ENCODE measurements around the gene ABTB1. TPM values are rescaled to one million over a fixed set of nuclear protein-coding genes. Genes with fewer than 3 reads are reported as not detected.

The ABTB1 gene
- total RNA-seq, 4 donors from 2014 or later = 19.5 to 114 (median 28.7) TPM

GRCh38 chr3:127676921-127677351 lies 4.2 kb downstream of the ABTB1 start:
- TF ChIP-seq CTCF (IDR thresholded peaks at IDR 0.05) = no peak
- peak; percentile 21 for DNase-seq (ENCODE audit: low spot score)
- ATAC-seq (ENCODE audit: low FRiP score) = no peak

- peak; percentile 16 for DNase-seq (ENCODE audit: low spot score)
- no peak for ATAC-seq (ENCODE audit: low FRiP score)
- no peak for TF ChIP-seq CTCF (IDR thresholded peaks at IDR 0.05)
Measured at GRCh38 chr3:127677541-127678314, 5.0 kb downstream of the ABTB1 start.

GRCh38 chr3:127678315-127678599 lies 5.5 kb downstream of the ABTB1 start:
- DNase-seq (ENCODE audit: low spot score) (peak; percentile 2), ATAC-seq (ENCODE audit: low FRiP score) (no peak)
- TF ChIP-seq CTCF (IDR thresholded peaks at IDR 0.05) = no peak

GRCh38 chr3:127678611-127679533 lies 6.1 kb downstream of the ABTB1 start:
- ATAC-seq (ENCODE audit: low FRiP score) (no peak), DNase-seq (ENCODE audit: low spot score) (no peak)
- no peak for TF ChIP-seq CTCF (IDR thresholded peaks at IDR 0.05)

GRCh38 chr3:127679534-127680145 lies 6.9 kb downstream of the ABTB1 start:
- ATAC-seq (ENCODE audit: low FRiP score) (no peak), DNase-seq (ENCODE audit: low spot score) (peak; percentile 12)
- no peak for TF ChIP-seq CTCF (IDR thresholded peaks at IDR 0.05)

- no peak for DNase-seq (ENCODE audit: low spot score)
Measured at GRCh38 chr3:127680146-127680661, 7.5 kb downstream of the ABTB1 start.

More at GRCh38 chr3:127680146-127680661, 7.5 kb downstream of the ABTB1 start:
- ATAC-seq (ENCODE audit: low FRiP score) = no peak
- TF ChIP-seq CTCF (IDR thresholded peaks at IDR 0.05) = no peak

All from omental fat pad (tissue), 4 donors.